Stimulated activated naive CD8-positive, alpha-beta T cell treated with anti-CD3 and anti-CD28 coated beads, Interleukin-15, amount 100 ng/mL, for 72 hours (primary cell): ENCODE results near the gene GPSM3.
"Not testable (repeated sequence)": the region's sequence is repeated elsewhere in the genome, so short reads cannot be mapped to it uniquely, and the experiment has no call there.

Experiments used
- ATAC-seq: fragments of 150-1000 bp; cut with Tn5 transposase; 2 replicates; pipeline ENCODE4 v1.10.0; 2021; ENCODE audit warnings: mild to moderate bottlenecking, moderate library complexity
- DNase-seq, 2 donors: peaks; one replicate each; pipeline ENCODE4 v3.0.0; 2021 to 2022
- H3K27ac Mint-ChIP-seq, 2 donors: one replicate each; pipeline ENCODE4 v1.8.0; 2022; ENCODE audit warnings: mild to moderate bottlenecking in 2 of 2, mixed read lengths in 2 of 2, moderate library complexity in 2 of 2
- H3K27me3 Mint-ChIP-seq: one replicate; pipeline ENCODE4 v1.8.0; 2022; ENCODE audit warnings: mixed read lengths
- H3K4me1 Mint-ChIP-seq: one replicate; pipeline ENCODE4 v1.8.0; 2022; ENCODE audit warnings: mild to moderate bottlenecking, mixed read lengths
- H3K4me3 Mint-ChIP-seq, 2 donors: one replicate each; pipeline ENCODE4 v1.8.0; 2022; ENCODE audit warnings: mild to moderate bottlenecking in 2 of 2, mixed read lengths in 2 of 2, moderate library complexity in 1 of 2
- H3K9me3 Mint-ChIP-seq, 2 donors: one replicate each; pipeline ENCODE4 v1.8.0; 2022; ENCODE audit warnings: mixed read lengths in 2 of 2

GPSM3 gene

GRCh38 chr6:32144238-32144637 is 48.2 kb downstream of the GPSM3 start:
- H3K27ac Mint-ChIP-seq, H3K9me3 Mint-ChIP-seq, H3K4me3 Mint-ChIP-seq, DNase-seq, ATAC-seq: not testable (repeated sequence)
- Mint-ChIP-seq H3K4me1 (peaks cover 18% of the 10 kb centered on the region), H3K27me3 (peaks cover 14% of the 10 kb centered on the region)
